GM18526 (cell line): ENCODE data around the gene CPE.

ENCODE experiments used
- POLR2A ChIP-seq: IDR thresholded peaks from 3 replicates; pipeline ENCODE4 v1.6.1; 2011; ENCODE audit not compliant: insufficient read length; ENCODE audit errors: extremely low read depth

Gene CPE

DNA sequence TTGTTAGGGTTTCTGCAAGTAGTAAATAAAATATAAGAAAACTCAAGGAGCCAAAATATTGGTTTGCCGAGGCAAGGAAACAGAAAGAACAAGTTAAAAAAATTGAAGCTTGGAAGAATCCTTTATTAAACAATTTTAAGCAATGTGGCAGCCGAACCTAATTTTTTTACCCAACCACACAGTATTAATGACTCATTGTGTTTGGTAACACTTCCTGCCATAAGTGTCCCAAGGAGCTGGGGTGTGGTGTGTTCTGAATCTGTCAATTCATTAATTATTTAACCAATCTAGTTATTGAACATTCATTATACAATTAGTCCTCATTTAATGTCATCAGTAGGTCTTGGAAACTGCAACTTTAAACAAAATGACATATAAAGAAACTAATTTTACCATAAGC is 19.3 kb upstream of the CPE start:
- no peak for TF ChIP-seq POLR2A

DNA sequence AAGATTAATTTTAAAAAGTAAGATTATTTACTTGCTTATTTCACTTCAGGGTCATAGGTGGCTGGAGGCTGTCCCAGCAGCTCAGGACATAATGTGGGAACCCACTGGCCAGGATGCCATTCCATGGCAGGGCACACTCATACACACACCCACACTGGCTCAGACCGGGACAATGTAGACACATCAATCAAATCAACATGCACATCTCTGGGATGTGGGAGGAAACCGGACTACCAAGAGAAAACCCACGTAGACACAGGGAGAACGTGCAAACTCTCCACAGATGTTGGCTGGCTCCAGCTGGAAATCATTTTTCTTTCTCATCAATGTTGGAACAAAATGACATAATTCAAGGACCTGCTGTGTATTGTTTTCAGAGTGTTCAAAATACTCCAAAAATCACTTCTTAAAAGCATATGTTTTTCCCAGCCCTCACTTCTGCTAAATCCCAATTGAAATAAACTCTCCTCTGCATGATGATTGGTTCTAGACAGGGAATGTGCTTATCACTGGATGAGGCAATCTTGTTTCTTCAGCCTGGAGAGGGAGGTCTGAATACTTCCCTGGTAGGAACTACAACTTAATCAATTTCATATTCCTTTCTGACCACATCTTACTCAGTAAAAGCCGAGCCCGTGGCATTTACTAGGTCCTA is 18.6 kb upstream of the CPE start:
- TF ChIP-seq POLR2A = no peak

DNA sequence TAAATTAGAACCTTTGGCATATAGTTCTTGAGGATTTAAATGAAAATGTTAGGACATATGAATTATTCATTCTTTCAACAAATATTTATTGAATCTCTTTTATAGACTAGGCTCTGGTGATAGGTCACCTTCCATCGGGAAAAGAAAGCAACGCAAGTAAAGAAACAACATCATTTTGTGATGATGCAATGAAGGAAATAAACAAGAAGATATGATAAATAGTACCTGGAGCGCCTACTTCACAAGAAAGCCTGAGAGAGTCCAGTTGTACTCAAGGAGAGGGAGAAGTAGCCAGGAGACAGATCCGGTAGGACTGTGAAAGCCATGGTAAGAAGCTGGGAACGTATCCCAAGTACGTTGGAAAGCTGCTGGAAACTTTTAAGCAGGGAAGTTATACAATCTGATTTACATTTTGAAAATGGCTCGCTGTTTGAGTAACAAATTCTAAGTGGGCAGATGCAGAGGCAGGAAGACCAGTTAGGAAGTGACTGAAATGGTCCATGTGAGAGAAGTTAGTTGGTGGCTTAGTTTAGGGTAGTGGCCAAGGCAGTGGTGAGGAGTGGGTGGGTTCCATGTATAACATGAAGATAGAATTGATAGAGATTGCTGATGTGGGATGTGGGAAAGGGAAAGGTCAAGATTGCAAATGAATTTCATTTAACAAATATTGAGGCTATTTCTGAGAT is 17.7 kb upstream of the CPE start:
- no peak for TF ChIP-seq POLR2A

DNA sequence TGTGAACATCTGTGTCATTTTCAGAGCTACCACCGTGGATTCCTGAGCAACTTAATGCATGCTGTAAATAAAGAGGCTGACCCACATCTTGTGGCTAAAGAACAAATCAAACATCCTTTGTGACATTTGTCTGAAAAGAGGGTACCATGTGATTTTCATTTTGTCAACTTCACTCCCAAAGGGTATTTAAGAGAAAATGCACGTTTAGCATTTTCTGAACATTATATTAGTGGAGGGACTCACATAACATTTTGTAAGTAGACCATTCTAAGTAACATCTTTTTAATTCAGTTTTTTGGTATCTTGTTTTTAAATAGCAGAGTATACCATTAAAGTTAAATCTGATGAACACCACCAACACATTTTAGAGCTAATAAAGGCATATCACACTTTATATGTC is 17.0 kb upstream of the CPE start:
- no peak for TF ChIP-seq POLR2A

DNA sequence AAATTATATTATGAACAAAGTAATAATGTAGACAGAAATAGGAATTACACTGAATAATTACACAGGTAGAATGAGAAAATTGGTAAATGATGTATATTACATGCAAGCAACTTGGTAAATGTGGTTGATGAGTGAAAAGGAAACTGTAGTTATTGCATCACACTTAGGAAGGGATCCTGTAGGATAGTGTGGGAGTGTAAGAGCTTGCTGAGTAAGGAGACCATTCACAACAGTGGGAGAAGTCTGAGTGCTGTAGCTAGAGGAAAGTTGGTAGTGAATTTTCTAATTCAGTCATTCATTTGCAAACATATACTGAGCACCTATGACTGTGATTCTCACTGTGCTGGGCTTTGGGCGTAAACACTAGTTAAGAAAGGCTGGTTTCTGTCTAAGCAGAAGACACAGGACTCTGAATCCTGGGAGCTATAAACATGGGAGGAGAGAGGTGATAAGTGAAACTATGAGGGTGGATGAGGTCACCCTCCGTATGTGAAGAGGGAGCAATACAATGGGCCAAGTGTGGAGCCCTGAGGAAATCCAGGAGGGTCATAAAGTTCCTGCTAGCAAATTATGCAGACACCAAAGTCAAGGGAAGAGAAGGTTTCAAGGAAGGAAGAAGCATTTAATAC is 14.2 kb upstream of the CPE start:
- no peak for TF ChIP-seq POLR2A

DNA sequence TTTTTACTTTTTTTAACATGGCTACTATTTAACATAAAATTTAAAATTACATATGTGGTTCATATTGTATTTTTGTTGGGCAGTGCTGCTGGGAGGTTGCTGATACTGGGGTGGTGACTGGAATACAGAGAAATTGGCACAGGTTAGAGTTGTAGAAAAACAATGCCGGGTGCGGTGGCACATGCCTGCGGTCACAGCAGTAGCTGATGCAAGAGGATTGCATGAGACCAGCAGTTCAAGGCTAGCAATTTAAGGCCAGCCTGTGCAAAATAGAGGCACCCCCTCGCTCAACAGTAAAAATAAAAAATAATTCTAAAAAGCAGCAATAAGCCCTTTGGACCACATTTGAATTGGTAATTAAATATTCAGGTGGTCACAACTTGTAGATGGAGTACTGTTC is 11.8 kb upstream of the CPE start:
- no peak for TF ChIP-seq POLR2A

DNA sequence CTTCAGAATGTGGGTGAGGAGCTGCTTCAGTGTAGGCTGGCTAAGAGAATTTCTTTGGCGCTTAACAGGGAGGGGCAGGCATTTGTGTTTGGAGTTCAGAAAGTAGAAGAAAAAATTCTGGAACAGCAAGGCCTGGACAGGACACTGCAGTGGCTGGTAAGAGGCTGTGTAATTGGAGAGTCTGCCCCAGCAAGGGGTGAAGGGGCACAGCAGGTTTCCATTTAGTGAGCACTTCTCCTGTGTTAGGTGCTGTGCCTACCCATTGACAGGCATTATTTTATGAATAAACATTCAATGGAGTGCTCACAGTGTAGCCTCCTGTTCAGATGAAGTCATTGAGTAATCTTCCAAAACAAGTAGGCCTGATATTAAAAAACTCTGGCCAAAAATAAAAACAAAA is 10.7 kb upstream of the CPE start:
- no peak for TF ChIP-seq POLR2A

DNA sequence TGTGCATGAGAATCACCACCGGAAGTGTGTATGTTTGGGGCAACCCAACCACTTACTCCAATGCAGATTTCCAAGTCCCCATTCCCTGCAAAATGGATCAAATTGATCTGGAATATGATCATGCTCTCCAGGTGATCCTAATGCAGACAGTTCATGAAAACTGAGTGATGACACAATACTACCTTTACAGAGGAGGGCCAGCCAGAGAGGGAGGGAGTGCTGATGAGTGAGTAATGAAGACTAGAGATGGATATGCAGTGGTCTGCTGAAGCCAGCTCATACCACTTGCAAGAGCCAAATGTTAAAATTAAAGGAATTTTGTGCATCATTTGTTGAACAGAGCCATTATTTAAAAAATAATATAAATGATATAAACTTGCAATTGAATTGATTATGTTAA is 10.2 kb upstream of the CPE start:
- TF ChIP-seq POLR2A = no peak

DNA sequence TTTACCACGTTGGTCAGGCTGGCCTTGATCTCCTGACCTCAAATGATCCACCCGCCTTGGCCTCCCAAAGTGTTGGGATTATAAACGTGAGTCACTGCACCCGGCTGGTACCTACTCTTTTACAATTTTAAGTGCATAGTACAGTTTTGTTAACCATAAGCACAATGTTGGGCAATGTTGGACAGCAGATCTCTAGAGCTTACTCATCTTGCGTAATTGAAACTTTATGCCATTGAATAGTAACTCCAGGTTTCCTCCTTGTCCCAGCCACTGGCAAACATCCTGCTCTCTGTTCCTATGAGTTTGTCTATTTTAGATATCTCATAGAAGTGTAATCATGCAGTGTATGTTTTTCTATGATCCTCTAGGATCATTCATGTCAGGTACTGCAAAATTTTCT is 9.3 kb upstream of the CPE start:
- TF ChIP-seq POLR2A = no peak

DNA sequence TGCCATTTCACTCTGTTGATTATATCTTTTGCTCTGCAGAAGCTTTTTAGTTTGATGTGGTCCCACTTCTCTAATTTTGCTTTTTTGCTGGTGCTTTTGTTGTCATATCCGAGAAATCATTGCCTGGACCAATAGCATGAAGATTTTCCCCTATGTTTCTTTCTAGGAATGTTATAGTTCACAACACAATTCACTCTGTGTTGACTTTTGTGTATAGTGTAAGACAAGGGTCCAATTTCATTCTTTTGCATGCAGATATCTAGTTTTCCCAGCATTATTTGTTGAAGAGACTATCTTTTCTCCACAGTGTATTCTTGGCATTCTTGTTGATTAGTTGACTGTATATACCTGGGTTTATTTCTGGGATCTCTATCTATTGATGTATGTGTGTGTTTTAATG is 8.3 kb upstream of the CPE start:
- no peak for TF ChIP-seq POLR2A

DNA sequence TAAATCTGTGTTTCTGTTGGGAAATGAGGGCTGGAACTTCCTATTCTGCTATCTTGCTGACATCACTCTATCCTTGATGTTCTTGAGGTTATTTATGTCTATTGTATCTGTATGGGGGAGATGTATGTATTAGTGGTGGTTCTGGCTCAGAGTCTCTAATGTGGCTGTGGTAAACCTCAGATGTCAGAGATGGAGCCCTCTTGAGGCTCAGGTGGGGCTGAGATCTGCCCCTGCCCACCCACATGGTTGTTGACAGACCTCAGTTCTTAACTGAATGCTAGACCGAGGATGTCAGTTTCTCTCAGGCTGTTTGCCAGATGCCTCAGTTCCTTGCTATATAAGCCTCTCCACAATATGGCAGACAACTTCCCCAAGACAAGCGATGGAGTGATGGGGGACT is 3.3 kb upstream of the CPE start:
- no peak for TF ChIP-seq POLR2A

DNA sequence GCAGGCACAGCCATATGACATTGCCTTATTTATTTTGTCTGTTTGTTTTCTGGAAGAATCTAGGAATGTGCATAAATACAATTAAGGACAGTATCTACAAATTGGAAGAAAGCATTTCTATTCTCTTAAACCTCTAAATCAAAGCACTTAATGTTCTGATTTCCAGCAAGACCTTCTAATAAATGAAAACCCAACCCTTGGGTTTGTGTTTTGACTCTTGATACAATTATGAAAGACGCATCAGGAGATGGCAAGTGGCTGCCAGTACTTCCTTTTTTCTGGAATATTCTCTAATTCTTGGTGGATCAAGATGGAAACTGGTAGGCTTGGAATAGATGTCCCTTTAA is 437 bp upstream of the CPE start:
- no peak for TF ChIP-seq POLR2A

DNA sequence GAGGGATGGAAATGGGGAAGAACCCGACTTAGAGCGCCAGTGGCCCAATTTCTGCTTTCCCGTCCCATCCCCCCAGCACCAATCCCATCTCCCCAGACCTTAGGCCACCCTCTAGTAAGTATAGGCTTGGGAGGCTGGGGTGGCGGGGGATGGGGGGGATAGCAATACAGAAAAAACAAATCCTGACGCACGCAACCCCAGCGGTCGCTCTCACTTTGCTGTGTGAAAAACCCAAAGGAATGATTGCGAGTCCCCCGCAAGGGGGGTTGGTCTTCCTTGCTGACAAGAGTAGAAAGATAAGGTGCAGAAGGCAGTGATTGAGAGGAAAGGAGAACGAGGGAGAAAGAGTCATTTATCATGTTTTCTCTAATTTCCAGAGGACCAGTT is 863 bp downstream of the CPE start:
- TF ChIP-seq POLR2A = no peak

DNA sequence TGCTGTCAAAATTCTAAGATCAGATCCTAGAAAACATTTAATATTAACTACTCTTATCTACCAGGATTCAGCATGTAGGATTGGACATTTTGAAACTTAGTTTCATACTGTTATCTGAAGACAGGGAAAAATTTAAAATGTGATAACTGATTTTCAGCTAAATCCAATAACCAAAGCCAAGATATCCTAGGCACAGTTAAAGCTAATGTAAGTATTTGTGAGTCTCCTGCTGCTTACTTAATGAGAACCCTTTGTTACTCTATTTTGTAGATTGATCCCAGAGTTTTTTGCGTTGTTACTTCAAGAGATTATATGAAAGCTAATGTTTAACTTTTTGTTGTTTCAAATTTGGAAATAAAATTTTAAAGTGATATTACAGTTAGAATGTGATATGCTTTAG is 2.0 kb downstream of the CPE start:
- no peak for TF ChIP-seq POLR2A

DNA sequence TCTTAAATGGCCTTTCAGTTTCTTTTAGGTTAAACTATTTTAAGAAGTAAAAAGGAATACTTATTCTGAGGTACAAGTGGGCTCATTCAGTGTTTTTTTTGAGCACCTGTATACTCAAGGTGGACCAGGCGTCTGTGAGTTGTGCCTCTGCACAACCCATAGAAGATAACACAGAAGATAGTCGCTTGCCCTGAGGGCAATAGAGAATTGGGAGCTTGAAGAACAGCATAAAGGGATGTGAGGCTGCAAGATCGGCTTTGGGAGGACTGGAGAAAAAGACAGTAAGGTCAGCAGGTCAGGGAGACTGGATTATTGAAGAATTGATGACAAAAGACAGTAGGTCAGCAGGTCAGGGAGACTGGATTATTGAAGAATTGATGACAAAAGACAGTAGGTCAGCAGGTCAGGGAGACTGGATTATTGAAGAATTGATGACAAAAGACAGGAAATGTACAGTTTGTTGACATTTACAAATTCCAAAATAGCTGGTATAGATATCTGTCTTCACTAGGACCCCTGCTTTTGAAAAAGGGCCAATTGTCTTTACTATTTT is 3.1 kb downstream of the CPE start:
- TF ChIP-seq POLR2A = no peak

DNA sequence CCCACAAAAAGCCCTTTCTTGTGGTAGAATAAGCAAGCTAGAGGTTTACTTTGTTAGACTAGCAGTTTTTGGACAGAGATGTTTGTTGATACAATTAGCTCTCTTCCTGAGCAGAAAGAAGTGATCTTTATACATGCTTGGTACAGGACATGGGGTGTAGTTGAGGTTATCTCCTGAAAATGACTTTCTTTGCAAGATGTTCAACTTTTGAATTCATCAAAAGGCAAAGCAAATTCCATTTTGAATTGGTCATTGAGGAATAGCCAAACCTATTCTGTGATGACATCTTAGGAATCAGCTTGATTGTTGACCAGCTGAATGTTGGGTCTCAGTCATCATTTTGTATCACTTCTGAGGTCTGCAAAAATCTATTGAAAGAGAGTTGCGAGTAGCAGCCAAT is 3.8 kb downstream of the CPE start:
- TF ChIP-seq POLR2A = no peak
